WTC11 (cell line): ENCODE measurements around the gene TAF6.

ENCODE experiments used
- ETV6 ChIP-seq: sonication (generic); formaldehyde crosslinking; IDR thresholded peaks from 2 replicates; pipeline ENCODE4 v1.8.1; 2022; ENCODE audit warnings: mild to moderate bottlenecking, missing genetic modification reagents
- KAT7 ChIP-seq: sonication (generic); formaldehyde crosslinking; IDR thresholded peaks from 2 replicates; pipeline ENCODE4 v1.8.1; 2023; ENCODE audit warnings: missing genetic modification reagents, mild to moderate bottlenecking, borderline replicate concordance
- OVOL2 ChIP-seq: fragments of 250-450 bp; sonication (Bioruptor Pico); IDR thresholded peaks from 2 replicates; pipeline ENCODE4 v1.9.0; 2021; ENCODE audit warnings: mild to moderate bottlenecking, borderline replicate concordance
- RELA ChIP-seq: sonication (generic); formaldehyde crosslinking; IDR thresholded peaks from 2 replicates; pipeline ENCODE4 v1.8.1; 2022; ENCODE audit warnings: missing genetic modification reagents, mild to moderate bottlenecking, borderline replicate concordance
- SP1 ChIP-seq: sonication (generic); formaldehyde crosslinking; conservative IDR thresholded peaks from 2 replicates; pipeline ENCODE4 v1.8.1; 2022; ENCODE audit warnings: missing genetic modification reagents
- ZNF121 ChIP-seq: sonication (generic); formaldehyde crosslinking; IDR thresholded peaks from 2 replicates; pipeline ENCODE4 v1.8.0; 2023; ENCODE audit warnings: missing genetic modification reagents
- ZNF138 ChIP-seq: sonication (generic); formaldehyde crosslinking; conservative IDR thresholded peaks from 2 replicates; pipeline ENCODE4 v1.8.1; 2022; ENCODE audit warnings: mild to moderate bottlenecking, moderate library complexity, missing genetic modification reagents
- ZNF317 ChIP-seq: sonication (generic); formaldehyde crosslinking; IDR thresholded peaks from 2 replicates; pipeline ENCODE4 v1.8.1; 2023; ENCODE audit warnings: low read depth, mild to moderate bottlenecking, moderate library complexity, missing genetic modification reagents, borderline replicate concordance
- TF ChIP-seq, protein P1 (sequence below): fragments of 250-450 bp; sonication (Bioruptor Pico); IDR thresholded peaks from 2 replicates; pipeline ENCODE4 v1.9.0; 2021; ENCODE audit warnings: mild to moderate bottlenecking, borderline replicate concordance
- TF ChIP-seq, protein P2 (sequence below): sonication (generic); formaldehyde crosslinking; IDR thresholded peaks from 2 replicates; pipeline ENCODE4 v1.8.0; 2022; ENCODE audit warnings: mild to moderate bottlenecking, missing genetic modification reagents
- TF ChIP-seq, protein P3 (sequence below): fragments of 200-600 bp; IDR thresholded peaks from 2 replicates; pipeline ENCODE4 v1.8.0; 2022; ENCODE audit warnings: antibody characterized with exemption
- TF ChIP-seq, protein P4 (sequence below): fragments of 250-450 bp; sonication (Bioruptor Pico); IDR thresholded peaks from 2 replicates; pipeline ENCODE4 v1.9.0; 2021; ENCODE audit warnings: mild to moderate bottlenecking

DNA sequence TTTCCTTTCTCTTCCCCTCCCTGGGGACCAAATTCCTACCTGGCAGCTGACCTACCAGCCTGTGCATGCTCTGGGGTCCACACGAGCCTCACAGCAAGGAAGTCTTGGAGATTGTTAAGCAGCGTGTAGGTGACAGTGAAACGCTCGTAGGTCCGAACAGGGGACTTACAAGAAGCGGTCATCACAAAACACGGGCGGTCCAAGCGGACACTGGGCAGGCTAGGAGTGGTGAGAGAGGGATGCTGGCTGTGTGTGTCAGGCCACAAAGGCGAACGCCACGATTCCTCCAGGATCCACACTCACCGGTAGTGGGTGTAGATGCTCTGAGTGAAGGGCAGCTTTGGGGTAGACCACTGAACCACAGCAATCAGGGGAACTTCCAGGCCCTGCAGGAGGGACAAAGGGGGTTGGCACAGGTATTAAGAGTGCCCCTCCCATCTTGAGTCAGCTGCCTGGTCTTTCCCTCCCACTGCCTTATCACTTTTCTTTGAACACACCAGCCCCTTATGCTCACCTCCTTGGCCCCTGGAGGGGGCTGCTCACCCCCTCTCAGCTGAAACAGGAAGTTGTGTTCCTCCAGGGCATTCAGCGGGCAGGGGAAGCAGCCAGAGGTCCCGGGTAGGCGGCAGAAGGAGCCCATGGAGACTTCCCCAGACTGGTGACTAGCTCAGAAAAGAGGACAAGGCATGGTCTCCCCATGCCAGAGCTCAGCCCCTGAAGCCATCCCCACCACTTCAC is 37.3 kb upstream of the TAF6 start:
- no peak for TF ChIP-seq ETV6 (CRISPR knock-in tag)
- TF ChIP-seq, protein P1, sequence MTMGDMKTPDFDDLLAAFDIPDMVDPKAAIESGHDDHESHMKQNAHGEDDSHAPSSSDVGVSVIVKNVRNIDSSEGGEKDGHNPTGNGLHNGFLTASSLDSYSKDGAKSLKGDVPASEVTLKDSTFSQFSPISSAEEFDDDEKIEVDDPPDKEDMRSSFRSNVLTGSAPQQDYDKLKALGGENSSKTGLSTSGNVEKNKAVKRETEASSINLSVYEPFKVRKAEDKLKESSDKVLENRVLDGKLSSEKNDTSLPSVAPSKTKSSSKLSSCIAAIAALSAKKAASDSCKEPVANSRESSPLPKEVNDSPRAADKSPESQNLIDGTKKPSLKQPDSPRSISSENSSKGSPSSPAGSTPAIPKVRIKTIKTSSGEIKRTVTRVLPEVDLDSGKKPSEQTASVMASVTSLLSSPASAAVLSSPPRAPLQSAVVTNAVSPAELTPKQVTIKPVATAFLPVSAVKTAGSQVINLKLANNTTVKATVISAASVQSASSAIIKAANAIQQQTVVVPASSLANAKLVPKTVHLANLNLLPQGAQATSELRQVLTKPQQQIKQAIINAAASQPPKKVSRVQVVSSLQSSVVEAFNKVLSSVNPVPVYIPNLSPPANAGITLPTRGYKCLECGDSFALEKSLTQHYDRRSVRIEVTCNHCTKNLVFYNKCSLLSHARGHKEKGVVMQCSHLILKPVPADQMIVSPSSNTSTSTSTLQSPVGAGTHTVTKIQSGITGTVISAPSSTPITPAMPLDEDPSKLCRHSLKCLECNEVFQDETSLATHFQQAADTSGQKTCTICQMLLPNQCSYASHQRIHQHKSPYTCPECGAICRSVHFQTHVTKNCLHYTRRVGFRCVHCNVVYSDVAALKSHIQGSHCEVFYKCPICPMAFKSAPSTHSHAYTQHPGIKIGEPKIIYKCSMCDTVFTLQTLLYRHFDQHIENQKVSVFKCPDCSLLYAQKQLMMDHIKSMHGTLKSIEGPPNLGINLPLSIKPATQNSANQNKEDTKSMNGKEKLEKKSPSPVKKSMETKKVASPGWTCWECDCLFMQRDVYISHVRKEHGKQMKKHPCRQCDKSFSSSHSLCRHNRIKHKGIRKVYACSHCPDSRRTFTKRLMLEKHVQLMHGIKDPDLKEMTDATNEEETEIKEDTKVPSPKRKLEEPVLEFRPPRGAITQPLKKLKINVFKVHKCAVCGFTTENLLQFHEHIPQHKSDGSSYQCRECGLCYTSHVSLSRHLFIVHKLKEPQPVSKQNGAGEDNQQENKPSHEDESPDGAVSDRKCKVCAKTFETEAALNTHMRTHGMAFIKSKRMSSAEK (CRISPR knock-in tag), result no peak
- TF ChIP-seq, protein P2, sequence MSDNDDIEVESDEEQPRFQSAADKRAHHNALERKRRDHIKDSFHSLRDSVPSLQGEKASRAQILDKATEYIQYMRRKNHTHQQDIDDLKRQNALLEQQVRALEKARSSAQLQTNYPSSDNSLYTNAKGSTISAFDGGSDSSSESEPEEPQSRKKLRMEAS (CRISPR knock-in tag), result no peak
- no peak for TF ChIP-seq ZNF121 (CRISPR knock-in tag)
- TF ChIP-seq, protein P3, sequence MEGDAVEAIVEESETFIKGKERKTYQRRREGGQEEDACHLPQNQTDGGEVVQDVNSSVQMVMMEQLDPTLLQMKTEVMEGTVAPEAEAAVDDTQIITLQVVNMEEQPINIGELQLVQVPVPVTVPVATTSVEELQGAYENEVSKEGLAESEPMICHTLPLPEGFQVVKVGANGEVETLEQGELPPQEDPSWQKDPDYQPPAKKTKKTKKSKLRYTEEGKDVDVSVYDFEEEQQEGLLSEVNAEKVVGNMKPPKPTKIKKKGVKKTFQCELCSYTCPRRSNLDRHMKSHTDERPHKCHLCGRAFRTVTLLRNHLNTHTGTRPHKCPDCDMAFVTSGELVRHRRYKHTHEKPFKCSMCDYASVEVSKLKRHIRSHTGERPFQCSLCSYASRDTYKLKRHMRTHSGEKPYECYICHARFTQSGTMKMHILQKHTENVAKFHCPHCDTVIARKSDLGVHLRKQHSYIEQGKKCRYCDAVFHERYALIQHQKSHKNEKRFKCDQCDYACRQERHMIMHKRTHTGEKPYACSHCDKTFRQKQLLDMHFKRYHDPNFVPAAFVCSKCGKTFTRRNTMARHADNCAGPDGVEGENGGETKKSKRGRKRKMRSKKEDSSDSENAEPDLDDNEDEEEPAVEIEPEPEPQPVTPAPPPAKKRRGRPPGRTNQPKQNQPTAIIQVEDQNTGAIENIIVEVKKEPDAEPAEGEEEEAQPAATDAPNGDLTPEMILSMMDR, result no peak
- TF ChIP-seq, protein P4, sequence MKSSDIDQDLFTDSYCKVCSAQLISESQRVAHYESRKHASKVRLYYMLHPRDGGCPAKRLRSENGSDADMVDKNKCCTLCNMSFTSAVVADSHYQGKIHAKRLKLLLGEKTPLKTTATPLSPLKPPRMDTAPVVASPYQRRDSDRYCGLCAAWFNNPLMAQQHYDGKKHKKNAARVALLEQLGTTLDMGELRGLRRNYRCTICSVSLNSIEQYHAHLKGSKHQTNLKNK (CRISPR knock-in tag), result no peak
- no peak for TF ChIP-seq RELA (CRISPR knock-in tag)
- TF ChIP-seq SP1 (CRISPR knock-in tag), result no peak
- TF ChIP-seq OVOL2, result no peak
- no peak for TF ChIP-seq ZNF138 (CRISPR knock-in tag)
- TF ChIP-seq ZNF317 (CRISPR knock-in tag), result no peak
- TF ChIP-seq KAT7 (CRISPR knock-in tag), result no peak
